ENCODE data around the gene PAX8.

GRCh38 chr2:113167962-113168340 lies 110.8 kb downstream of the PAX8 start:
- TF ChIP-seq TAF1 (IDR thresholded peaks at IDR 0.05; ENCODE audit: borderline replicate concordance, low read depth, low read length): no peak
- no peak for TF ChIP-seq POLR2AphosphoS5 (IDR thresholded peaks at IDR 0.05; ENCODE audit: low read depth, low read length)

All from GM12892 (cell line).